Measurements from ENCODE around the gene KRT6A.

KRT6A gene

GRCh38 chr12:52524898-52525591, 32.0 kb upstream of the KRT6A start:
- no peak for DNase-seq (ENCODE audit: low read depth in 2 of 2)

GRCh38 chr12:52524241-52524897, 31.3 kb upstream of the KRT6A start:
- no peak for DNase-seq (ENCODE audit: low read depth in 2 of 2)

GRCh38 chr12:52523824-52524223, 30.8 kb upstream of the KRT6A start:
- no peak for DNase-seq (ENCODE audit: low read depth in 2 of 2)

GRCh38 chr12:52522346-52523011, 29.4 kb upstream of the KRT6A start:
- DNase-seq (ENCODE audit: low read depth in 2 of 2), result no peak

- no peak for DNase-seq (ENCODE audit: low read depth in 2 of 2)
These were observed 28.7 kb upstream of the KRT6A start for GRCh38 chr12:52521568-52522266.

GRCh38 chr12:52521175-52521567, 28.1 kb upstream of the KRT6A start:
- no peak for DNase-seq (ENCODE audit: low read depth in 2 of 2)

- DNase-seq (ENCODE audit: low read depth in 2 of 2), result no peak
These were observed 27.0 kb upstream of the KRT6A start, which contains the start of gene KRT5 for GRCh38 chr12:52519826-52520662. TSS of gene KRT5 (minus strand) at chr12:52520394. CDS start at chr12:52520296, 98 bp downstream.

GRCh38 chr12:52519387-52519703, 26.3 kb upstream of the KRT6A start:
- DNase-seq (ENCODE audit: low read depth in 2 of 2), result no peak

GRCh38 chr12:52518574-52519386, 25.7 kb upstream of the KRT6A start:
- no peak for DNase-seq (ENCODE audit: low read depth in 2 of 2)

GRCh38 chr12:52517888-52518287, 24.8 kb upstream of the KRT6A start:
- no peak for DNase-seq (ENCODE audit: low read depth in 2 of 2)

- DNase-seq (ENCODE audit: low read depth in 2 of 2), result no peak
These were observed 24.2 kb upstream of the KRT6A start for GRCh38 chr12:52517005-52517835.

GRCh38 chr12:52515927-52516831, 23.1 kb upstream of the KRT6A start:
- DNase-seq (ENCODE audit: low read depth in 2 of 2), result no peak

- DNase-seq (ENCODE audit: low read depth in 2 of 2), result no peak
These were observed 22.2 kb upstream of the KRT6A start for GRCh38 chr12:52515319-52515646.

GRCh38 chr12:52514471-52515318, 21.6 kb upstream of the KRT6A start:
- DNase-seq (ENCODE audit: low read depth in 2 of 2), result no peak

- no peak for DNase-seq (ENCODE audit: low read depth in 2 of 2)
These were observed 20.7 kb upstream of the KRT6A start for GRCh38 chr12:52513736-52514135.

GRCh38 chr12:52508211-52508610, 15.2 kb upstream of the KRT6A start:
- no peak for DNase-seq (ENCODE audit: low read depth in 2 of 2)

GRCh38 chr12:52506858-52507715, 14.0 kb upstream of the KRT6A start:
- no peak for DNase-seq (ENCODE audit: low read depth in 2 of 2)

All from stimulated activated CD8-positive, alpha-beta memory T cell treated with anti-CD3 and anti-CD28 coated beads, Interleukin-2, amount 100 ng/mL, for 1 hour (primary cell).